DOHH2 (cell line): ENCODE results near the gene MRPL36.

Source experiments
- H3F3A ChIP-seq: fragments of 200-600 bp; sonication (generic), shearing (Covaris generic); 2 replicates; pipeline ENCODE4 v1.6.0; 2016; ENCODE audit warnings: antibody characterized with exemption, mild to moderate bottlenecking; ENCODE audit not compliant: control insufficient read depth, insufficient read depth
- H3K27ac ChIP-seq: fragments of 200-600 bp; sonication (generic); 2 replicates; pipeline ENCODE4 v1.5.1; 2014; ENCODE audit warnings: low read depth, mild to moderate bottlenecking, low read length, moderate library complexity
- H3K27me3 ChIP-seq: fragments of 200-600 bp; sonication (generic); 2 replicates; pipeline ENCODE4 v1.6.1; 2014; ENCODE audit warnings: mild to moderate bottlenecking, low read length, mixed read lengths; ENCODE audit not compliant: control insufficient read depth
- H3K36me3 ChIP-seq: fragments of 200-600 bp; sonication (generic); 2 replicates; pipeline ENCODE4 v1.6.1; 2014; ENCODE audit warnings: mild to moderate bottlenecking, low read length, moderate library complexity, mixed read lengths; ENCODE audit not compliant: control insufficient read depth
- H3K4me1 ChIP-seq: fragments of 200-600 bp; sonication (generic); 2 replicates; pipeline ENCODE4 v1.6.1; 2014; ENCODE audit warnings: mild to moderate bottlenecking, low read length, mixed read lengths; ENCODE audit not compliant: control insufficient read depth
- H3K4me2 ChIP-seq: fragments of 200-600 bp; sonication (generic); 2 replicates; pipeline ENCODE4 v1.6.0; 2014; ENCODE audit warnings: mild to moderate bottlenecking, low read length, moderate library complexity
- H3K4me3 ChIP-seq: fragments of 200-600 bp; sonication (generic); 2 replicates; pipeline ENCODE4 v1.5.1; 2014; ENCODE audit warnings: mild to moderate bottlenecking, low read length, mixed read lengths
- H3K79me2 ChIP-seq: fragments of 200-600 bp; sonication (generic); 2 replicates; pipeline ENCODE4 v1.6.1; 2014; ENCODE audit warnings: mild to moderate bottlenecking, low read length, mixed read lengths; ENCODE audit not compliant: control insufficient read depth
- H3K9me2 ChIP-seq: fragments of 200-600 bp; sonication (generic); replicated peaks from 2 replicates; pipeline ENCODE4 v1.6.1; 2014; ENCODE audit warnings: mild to moderate bottlenecking, low read length, mixed read lengths; ENCODE audit not compliant: control insufficient read depth
- H3K9me3 ChIP-seq: fragments of 200-600 bp; sonication (generic); 2 replicates; pipeline ENCODE4 v1.6.1; 2014; ENCODE audit warnings: antibody characterized with exemption, low read length, mixed read lengths; ENCODE audit not compliant: control insufficient read depth, insufficient read depth
- H4K20me1 ChIP-seq: fragments of 200-600 bp; sonication (generic); 2 replicates; pipeline ENCODE4 v1.6.0; 2014; ENCODE audit warnings: low read depth, mild to moderate bottlenecking, antibody characterized with exemption, low read length, moderate library complexity; ENCODE audit not compliant: control insufficient read depth, insufficient read depth
- CTCF ChIP-seq: fragments of 200-600 bp; sonication (generic); IDR thresholded peaks from one replicate; pipeline ENCODE4 v1.5.1; 2014; ENCODE audit warnings: antibody characterized with exemption, mild to moderate bottlenecking, low read depth, low read length; ENCODE audit not compliant: poor library complexity, severe bottlenecking
- EZH2phosphoT487 ChIP-seq: fragments of 200-600 bp; sonication (generic); IDR thresholded peaks from 2 replicates; pipeline ENCODE4 v1.6.1; 2017; ENCODE audit warnings: borderline replicate concordance, mild to moderate bottlenecking, antibody characterized with exemption, low read length, moderate library complexity, mixed read lengths

MRPL36 gene

GRCh38 chr5:1755321-1755949, 44.2 kb downstream of the MRPL36 start:
- Histone ChIP-seq H4K20me1 (no peaks in the 10 kb centered on the region), H3K36me3 (no peaks in the 10 kb centered on the region), H3K79me2 (no peaks in the 10 kb centered on the region), H3K4me2 (no peak overlapping the region), H3K27me3 (no peaks in the 10 kb centered on the region), H3K9me2 (no peaks in the 10 kb centered on the region), H3K4me1 (no peaks in the 10 kb centered on the region), H3F3A (no peaks in the 10 kb centered on the region), H3K4me3 (no peak overlapping the region), H3K27ac (no peak overlapping the region), H3K9me3 (no peaks in the 10 kb centered on the region; the same call in 1 of the 2 replicates)
- TF ChIP-seq CTCF (no peak), EZH2phosphoT487 (no peak)

GRCh38 chr5:1754531-1755220, 45.0 kb downstream of the MRPL36 start:
- Histone ChIP-seq H3K27ac (no peak overlapping the region), H3K79me2 (no peaks in the 10 kb centered on the region), H3F3A (no peaks in the 10 kb centered on the region), H3K9me3 (no peaks in the 10 kb centered on the region; the same call in 1 of the 2 replicates), H3K4me1 (no peaks in the 10 kb centered on the region), H3K4me2 (no peak overlapping the region), H3K4me3 (no peak overlapping the region), H3K36me3 (no peaks in the 10 kb centered on the region), H3K27me3 (no peaks in the 10 kb centered on the region), H3K9me2 (no peaks in the 10 kb centered on the region), H4K20me1 (no peaks in the 10 kb centered on the region)
- TF ChIP-seq CTCF (no peak), EZH2phosphoT487 (no peak)

- Histone ChIP-seq H3K9me3 (no peaks in the 10 kb centered on the region; the same call in 1 of the 2 replicates), H3K79me2 (no peaks in the 10 kb centered on the region), H3K27me3 (no peaks in the 10 kb centered on the region), H3K4me2 (no peak overlapping the region), H3K36me3 (no peaks in the 10 kb centered on the region), H4K20me1 (no peaks in the 10 kb centered on the region), H3F3A (no peaks in the 10 kb centered on the region), H3K4me3 (no peak overlapping the region), H3K9me2 (no peaks in the 10 kb centered on the region), H3K4me1 (no peaks in the 10 kb centered on the region), H3K27ac (no peak overlapping the region)
- TF ChIP-seq CTCF, result no peak
- TF ChIP-seq EZH2phosphoT487, result no peak
Observed at GRCh38 chr5:1753490-1753889, 46.1 kb downstream of the MRPL36 start.
